NCI-H460 (cell line): Measurements from ENCODE around the gene WDR18. TPM values are rescaled to one million over a fixed set of nuclear protein-coding genes. Genes with fewer than 3 reads are reported as not detected.
A peak's percentile ranks its signal among the peaks of the same experiment; 100 is the strongest.

Source experiments
- DNase-seq: peaks from one replicate; pipeline ENCODE4 v3.0.0-alpha.2; 2016; ENCODE audit warnings: low read depth; ENCODE audit errors: extremely low read depth
- total RNA-seq: library from RNA; depleted of rRNA; stranded (reverse); fragments of >200 nt; shearing (Covaris generic); gene quantifications from 2 replicates; pipeline ENCODE4 v1.2.3, GENCODE V29; 2014

WDR18 gene
- total RNA-seq, 1 experiment from 2014 or later, result 54.0 TPM

- no peak for DNase-seq
Measured at GRCh38 chr19:990746-991145, 6.6 kb downstream of the WDR18 start.

DNA sequence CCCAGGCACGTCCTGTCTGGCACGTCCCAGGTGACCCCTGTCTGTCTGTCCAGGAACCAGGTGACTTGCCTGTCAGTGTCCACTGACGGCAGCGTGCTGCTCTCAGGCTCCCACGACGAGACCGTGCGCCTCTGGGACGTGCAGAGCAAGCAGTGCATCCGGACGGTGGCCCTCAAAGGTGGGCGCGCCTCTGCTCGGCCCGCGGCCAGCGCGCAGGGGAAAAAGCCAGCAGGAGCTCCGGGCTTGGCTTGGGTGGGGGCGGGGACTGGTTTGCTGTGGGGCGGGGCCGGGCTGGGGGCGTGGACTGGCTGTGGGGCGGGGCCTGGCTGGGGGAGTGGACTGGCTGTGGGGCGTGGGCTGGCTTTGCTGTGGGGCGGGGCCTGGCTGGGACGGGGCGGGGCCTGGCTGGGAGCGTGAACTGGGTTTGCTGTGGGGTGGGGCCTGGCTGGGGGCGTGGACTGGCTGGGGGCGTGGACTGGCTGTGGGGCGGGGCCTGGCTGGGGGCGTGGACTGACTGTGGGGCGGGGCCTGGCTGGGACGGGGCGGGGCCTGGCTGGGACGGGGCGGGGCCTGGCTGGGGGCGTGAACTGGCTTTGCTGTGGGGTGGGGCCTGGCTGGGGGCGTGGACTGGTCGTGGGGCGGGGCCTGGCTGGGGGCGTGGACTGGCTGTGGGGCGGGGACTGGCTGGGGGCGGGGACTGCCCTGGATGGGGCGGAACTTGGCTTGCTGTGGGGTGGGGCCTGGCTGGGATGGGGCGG, 7.2 kb downstream of the WDR18 start:
- peak; percentile 30 for DNase-seq

- no peak for DNase-seq
Measured at GRCh38 chr19:991932-992669, 8.0 kb downstream of the WDR18 start.

- DNase-seq, result no peak
Measured at GRCh38 chr19:992670-993055, 8.5 kb downstream of the WDR18 start.

GRCh38 chr19:993361-993830, 9.3 kb downstream of the WDR18 start:
- DNase-seq, result no peak

DNA sequence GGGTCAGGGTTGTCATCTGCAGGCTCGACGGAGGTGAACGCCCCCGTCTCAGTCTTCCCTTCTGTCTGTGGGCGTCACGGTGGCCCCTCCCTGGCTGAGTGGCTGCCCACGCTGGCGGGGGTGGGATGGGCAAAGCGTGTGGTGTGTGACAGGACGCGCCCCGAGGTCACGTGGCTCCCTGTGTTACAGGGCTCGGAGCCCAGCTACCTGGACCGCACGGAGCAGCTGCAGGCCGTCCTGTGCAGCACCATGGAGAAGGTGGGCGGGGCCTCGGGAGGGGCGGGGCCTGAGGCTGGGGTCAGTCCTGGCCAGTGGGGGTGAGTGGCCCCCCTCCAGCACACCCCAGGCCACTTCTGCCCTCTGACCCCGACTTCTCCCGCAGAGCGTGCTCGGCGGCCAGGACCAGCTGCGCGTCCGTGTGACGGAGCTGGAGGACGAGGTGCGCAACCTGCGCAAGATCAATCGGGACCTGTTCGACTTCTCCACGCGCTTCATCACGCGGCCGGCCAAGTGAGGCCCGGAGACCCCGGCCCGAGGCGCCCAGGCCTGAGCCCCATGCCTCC, 9.8 kb downstream of the WDR18 start:
- DNase-seq, result no peak

GRCh38 chr19:994516-994915, 10.4 kb downstream of the WDR18 start:
- no peak for DNase-seq

DNA sequence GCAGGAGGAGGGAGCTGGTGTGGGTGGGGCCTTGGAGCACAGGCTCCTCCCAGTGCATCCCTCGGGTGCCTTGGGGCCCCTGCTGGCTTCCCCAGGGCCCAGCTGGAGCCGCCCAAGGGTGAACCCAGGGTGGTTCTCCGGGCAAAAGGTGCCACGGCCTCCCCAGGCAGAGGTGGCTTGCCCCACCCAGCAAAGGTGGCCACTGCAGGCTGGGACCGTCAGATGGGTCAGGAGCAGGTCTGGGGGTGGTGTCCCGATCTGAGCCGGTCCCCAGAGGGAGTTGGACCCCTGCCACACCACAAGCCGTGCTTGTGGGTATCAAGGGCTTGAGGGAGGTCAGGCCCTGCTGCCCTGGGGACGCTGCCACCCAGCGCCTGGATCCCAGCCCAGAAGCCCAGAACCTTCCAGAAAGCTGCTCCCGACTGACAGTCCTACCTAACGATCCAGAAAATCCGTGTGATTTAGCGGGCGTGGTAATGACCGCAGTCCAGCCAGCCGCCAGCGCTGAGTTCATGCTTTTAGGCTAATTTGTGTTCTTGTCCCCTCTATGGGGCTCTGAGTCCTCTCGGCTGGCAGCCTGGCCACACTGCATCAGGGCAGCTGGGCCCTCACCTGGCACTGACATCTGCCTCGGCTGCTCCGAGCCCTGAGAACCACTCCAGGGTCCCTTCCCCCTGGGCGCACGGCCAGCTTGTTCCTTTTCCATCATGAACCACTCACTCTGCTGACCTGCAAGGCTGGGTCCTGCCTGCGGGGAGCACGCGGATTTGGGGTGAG, 11.1 kb downstream of the WDR18 start:
- no peak for DNase-seq

DNA sequence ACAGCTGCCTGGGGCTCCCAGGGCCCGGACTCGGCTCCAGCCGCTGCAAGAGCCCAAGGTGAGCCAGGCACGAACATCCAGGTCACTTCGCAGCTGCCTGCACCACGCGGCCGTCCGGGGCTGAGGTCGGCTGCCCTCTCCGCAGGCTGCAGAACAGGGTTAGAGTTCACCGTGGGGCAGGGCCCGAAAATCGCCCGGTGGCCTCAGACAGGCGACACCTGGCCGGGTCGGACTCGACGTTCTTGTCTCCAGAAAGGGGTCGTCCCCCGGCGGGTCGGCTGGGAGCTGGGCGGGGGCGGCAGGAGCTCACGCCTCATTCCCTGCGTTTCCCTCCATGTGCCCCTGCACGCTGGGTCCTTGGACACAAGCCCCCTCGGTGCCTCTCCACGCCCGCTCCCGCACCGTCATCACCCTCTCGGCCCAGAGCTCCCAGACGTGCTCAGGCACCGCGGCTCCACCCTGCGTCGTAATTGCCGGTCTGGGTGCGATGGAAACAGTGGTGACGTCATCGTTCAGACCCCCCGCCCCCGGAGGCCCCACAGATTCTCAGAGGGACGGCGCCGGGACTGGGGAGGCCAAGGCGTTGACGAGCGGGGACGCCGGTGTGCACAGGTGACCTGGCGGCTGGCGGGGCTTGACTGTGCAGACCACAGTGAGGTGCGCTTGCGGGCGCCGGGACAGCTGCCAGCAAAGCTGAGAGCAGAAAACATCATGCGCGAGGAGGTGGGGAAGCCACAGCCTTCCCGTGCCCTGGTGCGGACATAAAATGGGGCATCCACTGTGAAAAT, 12.1 kb downstream of the WDR18 start:
- DNase-seq, result peak; percentile 29

DNA sequence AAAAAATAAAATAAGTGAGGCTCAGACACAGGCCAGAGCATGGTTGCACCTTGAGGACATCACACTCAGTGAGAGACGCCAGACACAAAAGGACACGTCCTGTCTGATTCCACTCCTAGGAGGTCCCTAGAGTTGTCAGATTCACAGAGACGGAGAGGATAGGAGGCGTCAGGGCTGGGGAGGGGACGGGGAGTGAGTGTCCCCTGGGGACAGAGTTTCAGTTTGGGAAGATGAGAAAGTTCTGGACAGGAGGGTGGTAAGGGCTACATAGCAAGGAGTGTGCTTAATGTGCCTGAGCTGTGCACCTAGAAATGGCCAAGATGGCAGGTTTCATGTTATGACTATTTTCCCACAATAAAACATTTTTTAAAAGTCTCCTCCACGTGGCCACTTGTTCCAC, 13.9 kb downstream of the WDR18 start:
- DNase-seq, result no peak

- no peak for DNase-seq
Measured at GRCh38 chr19:999379-999719, 15.2 kb downstream of the WDR18 start.

GRCh38 chr19:1000095-1000494, 15.9 kb downstream of the WDR18 start, which contains the start of gene GRIN3B:
Gene GRIN3B, plus strand, starts transcription at chr19:1000419. Its CDS starts 19 bp downstream, at chr19:1000438.
- peak; percentile 25 for DNase-seq

DNA sequence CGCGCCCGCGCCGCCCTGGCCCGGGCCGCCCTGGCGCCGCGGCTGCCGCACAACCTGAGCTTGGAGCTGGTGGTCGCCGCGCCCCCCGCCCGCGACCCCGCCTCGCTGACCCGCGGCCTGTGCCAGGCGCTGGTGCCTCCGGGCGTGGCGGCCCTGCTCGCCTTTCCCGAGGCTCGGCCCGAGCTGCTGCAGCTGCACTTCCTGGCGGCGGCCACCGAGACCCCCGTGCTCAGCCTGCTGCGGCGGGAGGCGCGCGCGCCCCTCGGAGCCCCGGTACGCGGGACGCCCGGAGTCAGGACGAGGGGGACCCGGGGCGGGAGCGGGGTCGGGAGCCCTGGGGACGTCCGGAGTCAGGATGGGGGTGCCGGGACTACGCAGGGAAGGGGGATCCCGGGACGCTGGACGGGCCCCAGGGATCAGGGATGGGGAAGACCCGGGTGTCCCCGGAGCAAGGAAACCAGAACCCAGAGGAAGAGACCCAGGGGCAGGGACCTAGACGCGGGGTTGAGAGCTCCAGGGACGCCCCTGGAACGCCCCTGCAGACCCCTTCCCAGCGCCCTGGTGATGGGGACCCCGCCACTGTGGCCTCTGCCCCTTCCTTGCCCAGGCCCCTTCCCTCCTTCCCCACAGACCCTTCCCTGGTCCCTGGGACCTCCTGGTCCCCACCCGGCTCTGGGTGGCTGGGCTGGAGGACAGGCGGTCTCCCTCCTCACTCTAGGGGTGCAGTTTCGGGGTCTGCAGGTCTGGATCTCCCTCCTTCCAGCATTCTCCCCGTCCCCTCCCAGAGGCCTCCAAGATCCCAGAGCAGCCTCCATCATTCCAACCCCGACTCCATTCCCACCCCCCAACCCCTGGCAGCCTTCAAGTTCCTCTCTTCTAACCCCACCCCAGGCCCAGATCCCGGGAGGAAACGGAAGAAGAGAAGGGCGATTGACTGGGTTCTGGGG, 16.7 kb downstream of the WDR18 start:
- no peak for DNase-seq

GRCh38 chr19:1001538-1002166, 17.5 kb downstream of the WDR18 start:
- DNase-seq, result no peak

GRCh38 chr19:1002600-1002999, 18.5 kb downstream of the WDR18 start:
- DNase-seq, result no peak

DNA sequence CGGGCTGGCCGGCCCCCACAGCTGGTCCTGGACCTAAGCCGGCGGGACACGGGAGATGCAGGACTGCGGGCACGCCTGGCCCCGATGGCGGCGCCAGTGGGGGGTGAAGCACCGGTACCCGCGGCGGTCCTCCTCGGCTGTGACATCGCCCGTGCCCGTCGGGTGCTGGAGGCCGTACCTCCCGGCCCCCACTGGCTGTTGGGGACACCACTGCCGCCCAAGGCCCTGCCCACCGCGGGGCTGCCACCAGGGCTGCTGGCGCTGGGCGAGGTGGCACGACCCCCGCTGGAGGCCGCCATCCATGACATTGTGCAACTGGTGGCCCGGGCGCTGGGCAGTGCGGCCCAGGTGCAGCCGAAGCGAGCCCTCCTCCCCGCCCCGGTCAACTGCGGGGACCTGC, 19.1 kb downstream of the WDR18 start:
- no peak for DNase-seq

GRCh38 chr19:1004204-1004802, 20.2 kb downstream of the WDR18 start:
- no peak for DNase-seq
